Osteoblast (primary cell): Measurements from ENCODE around the gene SPANXN5. TPM values are rescaled to one million over a fixed set of nuclear protein-coding genes. Genes with fewer than 3 reads are reported as not detected.
"Not testable (repeated sequence)": the region's sequence is repeated elsewhere in the genome, so short reads cannot be mapped to it uniquely, and the experiment has no call there.

ENCODE experiments used
- DNase-seq: peaks from one replicate; pipeline ENCODE4 v3.0.0; 2011; ENCODE audit warnings: low spot score, mixed read lengths; ENCODE audit not compliant: insufficient read length; ENCODE audit errors: missing footprints
- H2AFZ ChIP-seq: 2 replicates; pipeline ENCODE4 v1.6.0; 2011; ENCODE audit warnings: mild to moderate bottlenecking, low read length
- H3K27ac ChIP-seq: 2 replicates; pipeline ENCODE4 v1.5.1; 2011; ENCODE audit warnings: mild to moderate bottlenecking, low read depth, low read length, moderate library complexity
- H3K27me3 ChIP-seq: 2 replicates; pipeline ENCODE4 v1.6.0; 2012; ENCODE audit warnings: mild to moderate bottlenecking, control low read depth, inconsistent platforms, low read length, moderate library complexity; ENCODE audit not compliant: insufficient read depth
- H3K36me3 ChIP-seq: 2 replicates; pipeline ENCODE4 v1.5.1; 2011; ENCODE audit warnings: mild to moderate bottlenecking, low read length, control low read depth, moderate library complexity; ENCODE audit not compliant: insufficient read depth
- H3K4me1 ChIP-seq: 2 replicates; pipeline ENCODE4 v1.5.1; 2011; ENCODE audit warnings: mild to moderate bottlenecking, low read length, control low read depth, moderate library complexity; ENCODE audit not compliant: insufficient read depth
- H3K4me2 ChIP-seq: 2 replicates; pipeline ENCODE4 v1.6.0; 2011; ENCODE audit warnings: mild to moderate bottlenecking, low read length; ENCODE audit not compliant: insufficient read depth
- H3K4me3 ChIP-seq: fragments of 200-600 bp; sonication (generic); 3 replicates; pipeline ENCODE4 v1.5.1; 2012; ENCODE audit warnings: mild to moderate bottlenecking, low read length, inconsistent platforms; ENCODE audit not compliant: insufficient read depth
- H3K79me2 ChIP-seq: 2 replicates; pipeline ENCODE4 v1.6.0; 2012; ENCODE audit warnings: mild to moderate bottlenecking, low read length, control low read depth, inconsistent platforms; ENCODE audit not compliant: insufficient read depth
- H3K9me3 ChIP-seq: 2 replicates; pipeline ENCODE4 v1.5.1; 2011; ENCODE audit warnings: low read depth, low read length, control low read depth
- H4K20me1 ChIP-seq: 2 replicates; pipeline ENCODE4 v1.6.0; 2012; ENCODE audit warnings: mild to moderate bottlenecking, low read length, control low read depth; ENCODE audit not compliant: insufficient read depth
- total RNA-seq: library from RNA; depleted of rRNA; stranded (reverse); fragments of >200 nt; gene quantifications from 2 replicates; pipeline ENCODE4 v1.2.3, GENCODE V29; 2012
- TF ChIP-seq, protein P1 (sequence below): IDR thresholded peaks from 2 replicates; pipeline ENCODE4 v1.5.1; 2011; ENCODE audit warnings: mild to moderate bottlenecking, low read depth, low read length, moderate library complexity; ENCODE audit errors: extremely low read depth

Gene SPANXN5
- total RNA-seq, 1 donor = not detected

DNA sequence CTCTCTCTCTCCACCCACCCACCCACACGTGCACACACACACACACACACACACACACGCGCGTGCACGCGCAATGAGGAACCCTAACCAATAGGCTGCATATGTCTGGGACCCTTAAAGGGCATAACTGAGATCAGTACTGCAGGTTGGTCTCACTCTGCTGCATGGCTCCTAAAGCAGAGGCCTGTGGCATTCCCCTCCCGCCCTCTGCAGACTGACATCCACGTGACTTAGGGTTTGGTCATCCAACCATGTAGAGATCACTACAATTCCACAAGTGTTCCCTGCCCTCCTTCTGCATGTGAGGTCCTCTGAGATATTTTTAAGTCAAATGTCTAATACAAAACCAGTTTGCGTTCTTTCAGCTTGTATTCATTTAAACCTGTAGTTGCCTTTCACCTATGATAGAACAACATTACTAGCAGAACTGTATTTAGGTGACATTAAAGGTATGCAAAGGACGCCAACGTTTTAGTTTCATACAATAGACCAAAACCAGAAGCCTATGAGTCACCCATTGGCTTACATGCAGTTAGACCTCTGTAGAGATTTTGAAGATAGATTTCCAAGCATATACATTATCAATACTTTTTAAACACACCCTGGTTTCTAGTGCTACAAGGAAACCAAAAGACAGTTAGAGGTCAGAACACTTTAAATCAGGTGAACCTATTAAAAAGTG is 24.0 kb upstream of the SPANXN5 start:
- peaks cover 13% of the 10 kb centered on the region for H3K27me3 ChIP-seq
- no peak overlapping the region for H3K27ac ChIP-seq
- H3K79me2 ChIP-seq = no peaks in the 10 kb centered on the region
- H3K4me3 ChIP-seq = no peak overlapping the region
- H2AFZ ChIP-seq = no peak overlapping the region
- H3K9me3 ChIP-seq = no peaks in the 10 kb centered on the region
- H4K20me1 ChIP-seq = no peaks in the 10 kb centered on the region
- no peaks in the 10 kb centered on the region for H3K36me3 ChIP-seq
- H3K4me1 ChIP-seq = no peaks in the 10 kb centered on the region
- no peak for DNase-seq
- H3K4me2 ChIP-seq = no peak overlapping the region
- TF ChIP-seq, protein P1, sequence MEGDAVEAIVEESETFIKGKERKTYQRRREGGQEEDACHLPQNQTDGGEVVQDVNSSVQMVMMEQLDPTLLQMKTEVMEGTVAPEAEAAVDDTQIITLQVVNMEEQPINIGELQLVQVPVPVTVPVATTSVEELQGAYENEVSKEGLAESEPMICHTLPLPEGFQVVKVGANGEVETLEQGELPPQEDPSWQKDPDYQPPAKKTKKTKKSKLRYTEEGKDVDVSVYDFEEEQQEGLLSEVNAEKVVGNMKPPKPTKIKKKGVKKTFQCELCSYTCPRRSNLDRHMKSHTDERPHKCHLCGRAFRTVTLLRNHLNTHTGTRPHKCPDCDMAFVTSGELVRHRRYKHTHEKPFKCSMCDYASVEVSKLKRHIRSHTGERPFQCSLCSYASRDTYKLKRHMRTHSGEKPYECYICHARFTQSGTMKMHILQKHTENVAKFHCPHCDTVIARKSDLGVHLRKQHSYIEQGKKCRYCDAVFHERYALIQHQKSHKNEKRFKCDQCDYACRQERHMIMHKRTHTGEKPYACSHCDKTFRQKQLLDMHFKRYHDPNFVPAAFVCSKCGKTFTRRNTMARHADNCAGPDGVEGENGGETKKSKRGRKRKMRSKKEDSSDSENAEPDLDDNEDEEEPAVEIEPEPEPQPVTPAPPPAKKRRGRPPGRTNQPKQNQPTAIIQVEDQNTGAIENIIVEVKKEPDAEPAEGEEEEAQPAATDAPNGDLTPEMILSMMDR = no peak

DNA sequence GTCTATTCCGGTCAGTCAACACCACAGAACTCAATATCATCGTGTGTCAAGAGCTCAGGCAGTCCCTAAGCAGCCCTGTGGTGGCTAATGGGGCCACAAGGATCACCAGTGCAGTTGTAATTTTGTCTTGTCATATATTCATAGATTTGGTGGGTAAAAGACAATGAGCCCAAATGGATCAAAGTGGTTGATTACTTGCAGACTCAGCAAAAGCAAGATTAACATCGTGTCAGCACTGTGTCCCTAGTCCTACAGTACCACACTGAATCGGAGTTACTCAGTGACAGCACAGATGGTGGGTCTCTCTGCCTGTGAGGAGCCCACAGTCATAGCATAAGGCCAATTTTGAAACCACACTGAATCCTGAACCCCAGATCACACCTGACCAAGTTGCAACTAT is 22.6 kb upstream of the SPANXN5 start:
- Histone ChIP-seq H3K79me2 (no peaks in the 10 kb centered on the region), H3K4me3 (no peak overlapping the region), H4K20me1 (no peaks in the 10 kb centered on the region), H3K9me3 (no peaks in the 10 kb centered on the region), H3K27ac (no peak overlapping the region), H3K36me3 (no peaks in the 10 kb centered on the region), H3K4me2 (no peak overlapping the region), H3K4me1 (no peaks in the 10 kb centered on the region), H3K27me3 (peaks cover 18% of the 10 kb centered on the region), H2AFZ (no peak overlapping the region)
- TF ChIP-seq, protein P1 = no peak
- DNase-seq = no peak

DNA sequence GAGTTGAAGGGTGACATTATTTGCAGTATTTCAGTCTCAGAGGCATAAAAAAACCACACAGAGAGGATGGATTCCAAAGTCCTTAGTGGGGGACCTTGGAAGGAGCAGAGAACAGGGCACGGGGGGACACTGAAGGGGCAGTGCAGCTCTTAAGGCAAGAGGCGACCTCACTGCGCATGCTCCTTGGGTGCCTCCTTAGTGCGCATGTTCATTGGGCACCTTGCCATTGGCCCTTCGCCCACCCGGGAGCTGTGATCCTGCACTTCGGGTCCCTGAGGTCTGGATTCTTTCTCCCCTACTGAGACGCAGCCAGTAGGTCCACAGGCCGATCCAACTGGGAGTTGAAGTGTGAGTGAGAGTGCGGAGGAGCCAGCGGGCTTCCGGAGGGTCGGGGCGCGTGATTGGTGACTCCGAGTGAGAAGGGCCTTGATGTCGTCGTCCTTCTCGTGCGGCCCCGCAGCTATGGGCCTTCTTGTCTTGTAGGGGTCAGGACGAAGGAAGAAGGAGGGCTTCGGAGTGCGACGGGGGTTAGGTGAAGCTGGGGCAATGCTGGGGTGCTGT is 13.9 kb upstream of the SPANXN5 start, which contains the start of gene XAGE5:
XAGE5 (plus strand) TSS at position 223 of the 561 bp plus-strand sequence. CDS start 1,280 bp downstream, outside the sequence.
- Histone ChIP-seq H3K4me3 (no peak within 1 kb of the TSS), H3K36me3 (no peaks in the 10 kb centered on the region), H3K79me2 (no peaks in the 10 kb centered on the region), H3K27me3 (peaks cover 13% of the 10 kb centered on the region), H3K4me2 (no peak within 1 kb of the TSS), H3K9me3 (no peaks in the 10 kb centered on the region), H3K4me1 (no peaks in the 10 kb centered on the region), H4K20me1 (no peaks in the 10 kb centered on the region), H2AFZ (no peak within 1 kb of the TSS), H3K27ac (no peak within 1 kb of the TSS)
- no peak for DNase-seq
- TF ChIP-seq, protein P1 = no peak

GRCh38 chrX:52804876-52805275 is 7.6 kb upstream of the SPANXN5 start:
- H3K27me3 ChIP-seq, H3K4me2 ChIP-seq, H3K4me3 ChIP-seq, H3K79me2 ChIP-seq, H3K4me1 ChIP-seq, H3K9me3 ChIP-seq, H3K36me3 ChIP-seq, H2AFZ ChIP-seq, H4K20me1 ChIP-seq, DNase-seq, H3K27ac ChIP-seq: not testable (repeated sequence)

DNA sequence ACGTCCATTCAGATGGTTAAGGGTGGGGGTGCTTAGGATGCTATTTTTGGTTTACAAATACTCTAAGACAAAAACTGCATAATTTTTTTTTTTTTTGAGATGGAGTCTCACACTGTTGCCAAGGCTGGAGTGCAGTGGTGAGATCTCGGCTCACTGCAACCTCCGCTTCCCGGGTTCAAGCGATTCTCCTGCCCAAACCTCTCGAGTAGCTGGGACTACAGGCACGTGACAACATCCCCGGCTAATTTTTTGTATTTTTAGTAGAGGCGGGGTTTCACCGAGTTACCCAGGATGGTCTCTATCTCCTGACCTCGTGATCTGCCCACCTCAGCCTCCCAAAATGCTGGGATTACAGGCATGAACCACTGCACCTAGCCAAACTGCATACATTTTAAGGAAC is 23.7 kb downstream of the SPANXN5 start:
- H3K36me3 ChIP-seq, H2AFZ ChIP-seq: not testable (repeated sequence)

DNA sequence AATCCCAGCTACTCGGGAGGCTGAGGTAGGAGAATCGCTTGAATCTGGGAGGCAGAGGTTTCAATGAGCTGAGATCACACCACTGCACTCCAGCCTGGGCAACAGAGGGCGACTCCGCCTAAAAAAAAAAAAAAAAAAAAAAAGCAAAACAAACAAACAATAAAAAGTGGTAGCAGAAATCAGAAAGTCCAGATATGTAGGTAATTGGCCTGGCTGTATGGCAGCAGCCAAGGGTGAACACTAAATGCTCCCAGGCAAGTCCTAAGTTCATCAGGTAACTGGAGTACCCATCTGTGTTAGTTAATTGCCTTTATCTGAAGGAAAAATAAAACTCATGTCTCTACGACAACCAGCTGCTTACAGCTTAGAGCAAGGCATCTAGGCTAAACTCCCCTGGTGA is 31.2 kb downstream of the SPANXN5 start:
- not testable (repeated sequence) for H2AFZ ChIP-seq, DNase-seq, H3K4me3 ChIP-seq, H3K4me2 ChIP-seq, H3K36me3 ChIP-seq, H3K9me3 ChIP-seq, H4K20me1 ChIP-seq, H3K27ac ChIP-seq, H3K79me2 ChIP-seq, H3K27me3 ChIP-seq, H3K4me1 ChIP-seq

More for the DNA sequence above, 23.7 kb downstream of the SPANXN5 start:
- not testable (repeated sequence) for H3K4me2 ChIP-seq, H3K27me3 ChIP-seq, H3K9me3 ChIP-seq, H3K4me3 ChIP-seq, H3K27ac ChIP-seq, DNase-seq, H3K79me2 ChIP-seq, H3K4me1 ChIP-seq, H4K20me1 ChIP-seq

- not testable (repeated sequence) for H3K4me3 ChIP-seq, H3K4me1 ChIP-seq, H3K36me3 ChIP-seq, H4K20me1 ChIP-seq, H3K27ac ChIP-seq, H3K9me3 ChIP-seq, H3K79me2 ChIP-seq, H3K27me3 ChIP-seq, DNase-seq, H2AFZ ChIP-seq, H3K4me2 ChIP-seq
Observed at GRCh38 chrX:52750952-52751351, 46.3 kb downstream of the SPANXN5 start, which contains the start of gene SSX2B. TSS of gene SSX2B (plus strand) at chrX:52751252. CDS start at chrX:52752681, 1,429 bp downstream.
